WTC11 (cell line): ENCODE data around the gene CLEC2D. TPM values are rescaled to one million over a fixed set of nuclear protein-coding genes. Genes with fewer than 3 reads are reported as not detected.

Experiments used
- ATAC-seq: fragments of 200-7000 bp; cut with Tn5 transposase; 2 replicates; pipeline ENCODE4 v1.10.0; 2021; ENCODE audit warnings: mild to moderate bottlenecking, moderate library complexity
- CTCF ChIA-PET: fragments of 300-600 bp; sonication (Branson Sonifier 250); formaldehyde crosslinking; loops from one replicate; lab custom pipeline; 2021; ENCODE audit warnings: antibody characterized with exemption; lab: Charles Lee
- POLR2A ChIA-PET: fragments of 350-600 bp; sonication (Branson Sonifier 250); formaldehyde crosslinking; loops from one replicate; lab custom pipeline; 2021; ENCODE audit warnings: antibody characterized with exemption; lab: Charles Lee
- DNase-seq: peaks from one replicate; pipeline ENCODE4 v3.0.0; 2021; ENCODE audit warnings: low spot score
- H3K27ac Mint-ChIP-seq: 2 replicates; pipeline ENCODE4 v1.8.0; 2021; ENCODE audit warnings: mixed read lengths
- H3K27me3 Mint-ChIP-seq: 2 replicates; pipeline ENCODE4 v1.8.0; 2021; ENCODE audit warnings: low read depth, mild to moderate bottlenecking, moderate library complexity, mixed read lengths
- H3K36me3 Mint-ChIP-seq: 2 replicates; pipeline ENCODE4 v1.8.0; 2021; ENCODE audit warnings: mixed read lengths
- H3K4me1 Mint-ChIP-seq: 2 replicates; pipeline ENCODE4 v1.8.0; 2022; ENCODE audit warnings: mixed read lengths
- H3K4me3 Mint-ChIP-seq: 2 replicates; pipeline ENCODE4 v1.8.0; 2021; ENCODE audit warnings: mild to moderate bottlenecking, moderate library complexity, mixed read lengths
- H3K9me3 Mint-ChIP-seq: 2 replicates; pipeline ENCODE4 v1.8.0; 2021; ENCODE audit warnings: mixed read lengths
- ATF3 ChIP-seq: sonication (generic); formaldehyde crosslinking; conservative IDR thresholded peaks from 2 replicates; pipeline ENCODE4 v1.8.1; 2022; ENCODE audit warnings: mild to moderate bottlenecking, missing genetic modification reagents
- CREB1 ChIP-seq: sonication (generic); formaldehyde crosslinking; IDR thresholded peaks from 2 replicates; pipeline ENCODE4 v1.8.0; 2023; ENCODE audit warnings: mild to moderate bottlenecking, missing genetic modification reagents
- EMX1 ChIP-seq: fragments of 250-450 bp; sonication (Bioruptor Pico); IDR thresholded peaks from 2 replicates; pipeline ENCODE4 v1.8.0; 2021; ENCODE audit warnings: mild to moderate bottlenecking
- FOXK1 ChIP-seq: sonication (generic); formaldehyde crosslinking; IDR thresholded peaks from 2 replicates; pipeline ENCODE4 v1.8.0; 2022; ENCODE audit warnings: mild to moderate bottlenecking, moderate library complexity, missing genetic modification reagents
- FOXP1 ChIP-seq: sonication (generic); formaldehyde crosslinking; IDR thresholded peaks from 2 replicates; pipeline ENCODE4 v1.8.0; 2022; ENCODE audit warnings: missing genetic modification reagents, mild to moderate bottlenecking, moderate library complexity, borderline replicate concordance
- GABPB1 ChIP-seq: sonication (generic); formaldehyde crosslinking; IDR thresholded peaks from 2 replicates; pipeline ENCODE4 v1.8.1; 2023; ENCODE audit warnings: mild to moderate bottlenecking, missing genetic modification reagents
- HMGA2 ChIP-seq: fragments of 250-450 bp; sonication (Bioruptor Pico); IDR thresholded peaks from 2 replicates; pipeline ENCODE4 v1.4.0; 2021; ENCODE audit warnings: mild to moderate bottlenecking, moderate library complexity
- IRF2 ChIP-seq: sonication (generic); formaldehyde crosslinking; IDR thresholded peaks from 2 replicates; pipeline ENCODE4 v1.8.0; 2022; ENCODE audit warnings: low read depth, missing genetic modification reagents, borderline replicate concordance
- JUN ChIP-seq: sonication (generic); formaldehyde crosslinking; IDR thresholded peaks from 2 replicates; pipeline ENCODE4 v1.8.0; 2023; ENCODE audit warnings: mild to moderate bottlenecking, missing genetic modification reagents
- KAT7 ChIP-seq: sonication (generic); formaldehyde crosslinking; IDR thresholded peaks from 2 replicates; pipeline ENCODE4 v1.8.1; 2023; ENCODE audit warnings: missing genetic modification reagents, mild to moderate bottlenecking, borderline replicate concordance
- MLX ChIP-seq: sonication (generic); formaldehyde crosslinking; IDR thresholded peaks from 2 replicates; pipeline ENCODE4 v1.8.1; 2023; ENCODE audit warnings: mild to moderate bottlenecking, missing genetic modification reagents, moderate library complexity
- NFATC4 ChIP-seq: fragments of 250-450 bp; sonication (Bioruptor Pico); IDR thresholded peaks from 2 replicates; pipeline ENCODE4 v1.9.0; 2021; ENCODE audit warnings: mild to moderate bottlenecking
- NFYB ChIP-seq: sonication (generic); formaldehyde crosslinking; conservative IDR thresholded peaks from 2 replicates; pipeline ENCODE4 v1.8.0; 2022; ENCODE audit warnings: low read depth, missing genetic modification reagents
- NR1H2 ChIP-seq: sonication (generic); formaldehyde crosslinking; IDR thresholded peaks from 2 replicates; pipeline ENCODE4 v1.9.0; 2021; ENCODE audit warnings: mild to moderate bottlenecking, moderate library complexity, missing genetic modification reagents
- OVOL2 ChIP-seq: fragments of 250-450 bp; sonication (Bioruptor Pico); IDR thresholded peaks from 2 replicates; pipeline ENCODE4 v1.9.0; 2021; ENCODE audit warnings: mild to moderate bottlenecking, borderline replicate concordance
- PRRX2 ChIP-seq: fragments of 250-450 bp; sonication (Bioruptor Pico); IDR thresholded peaks from 2 replicates; pipeline ENCODE4 v1.8.0; 2021; ENCODE audit warnings: mild to moderate bottlenecking
- RELA ChIP-seq: sonication (generic); formaldehyde crosslinking; IDR thresholded peaks from 2 replicates; pipeline ENCODE4 v1.8.1; 2022; ENCODE audit warnings: missing genetic modification reagents, mild to moderate bottlenecking, borderline replicate concordance
- SOX15 ChIP-seq: fragments of 250-450 bp; sonication (Bioruptor Pico); IDR thresholded peaks from 2 replicates; pipeline ENCODE4 v1.9.0; 2021; ENCODE audit warnings: mild to moderate bottlenecking
- TCF7 ChIP-seq: sonication (generic); formaldehyde crosslinking; IDR thresholded peaks from 2 replicates; pipeline ENCODE4 v1.8.0; 2022; ENCODE audit warnings: mild to moderate bottlenecking, low read depth, missing genetic modification reagents, moderate library complexity
- TP53 ChIP-seq: sonication (generic); formaldehyde crosslinking; IDR thresholded peaks from 2 replicates; pipeline ENCODE4 v1.8.1; 2023; ENCODE audit warnings: mild to moderate bottlenecking, missing genetic modification reagents
- ZBTB21 ChIP-seq: sonication (generic); formaldehyde crosslinking; IDR thresholded peaks from 2 replicates; pipeline ENCODE4 v1.8.1; 2023; ENCODE audit warnings: mild to moderate bottlenecking, missing genetic modification reagents, borderline replicate concordance
- ZNF232 ChIP-seq: sonication (generic); formaldehyde crosslinking; IDR thresholded peaks from 2 replicates; pipeline ENCODE4 v1.8.0; 2022; ENCODE audit warnings: mild to moderate bottlenecking, missing genetic modification reagents
- ZNF281 ChIP-seq: sonication (generic); formaldehyde crosslinking; IDR thresholded peaks from 2 replicates; pipeline ENCODE4 v1.8.0; 2023; ENCODE audit warnings: mild to moderate bottlenecking, missing genetic modification reagents
- ZNF423 ChIP-seq: fragments of 250-450 bp; sonication (Bioruptor Pico); IDR thresholded peaks from 2 replicates; pipeline ENCODE4 v2.1.2; 2022; ENCODE audit warnings: mild to moderate bottlenecking, moderate library complexity
- total RNA-seq: library from RNA; stranded (reverse); gene quantifications from 3 replicates; pipeline ENCODE4 v1.2.3, GENCODE V29; 2021
- TF ChIP-seq, protein P1 (sequence below): sonication (generic); formaldehyde crosslinking; IDR thresholded peaks from 2 replicates; pipeline ENCODE4 v1.8.1; 2023; ENCODE audit warnings: mild to moderate bottlenecking, missing genetic modification reagents
- TF ChIP-seq, protein P2 (sequence below): sonication (generic); formaldehyde crosslinking; IDR thresholded peaks from 2 replicates; pipeline ENCODE4 v1.8.0; 2022; ENCODE audit warnings: mild to moderate bottlenecking, missing genetic modification reagents
- TF ChIP-seq, protein P3 (sequence below): sonication (generic); formaldehyde crosslinking; IDR thresholded peaks from 2 replicates; pipeline ENCODE4 v1.8.0; 2022; ENCODE audit warnings: mild to moderate bottlenecking, missing genetic modification reagents
- TF ChIP-seq, protein P4 (sequence below): sonication (generic); formaldehyde crosslinking; IDR thresholded peaks from 2 replicates; pipeline ENCODE4 v1.8.1; 2022; ENCODE audit warnings: low read depth, missing genetic modification reagents, borderline replicate concordance

Gene CLEC2D
- total RNA-seq, 1 experiment from 2014 or later, result 6.2 TPM

DNA sequence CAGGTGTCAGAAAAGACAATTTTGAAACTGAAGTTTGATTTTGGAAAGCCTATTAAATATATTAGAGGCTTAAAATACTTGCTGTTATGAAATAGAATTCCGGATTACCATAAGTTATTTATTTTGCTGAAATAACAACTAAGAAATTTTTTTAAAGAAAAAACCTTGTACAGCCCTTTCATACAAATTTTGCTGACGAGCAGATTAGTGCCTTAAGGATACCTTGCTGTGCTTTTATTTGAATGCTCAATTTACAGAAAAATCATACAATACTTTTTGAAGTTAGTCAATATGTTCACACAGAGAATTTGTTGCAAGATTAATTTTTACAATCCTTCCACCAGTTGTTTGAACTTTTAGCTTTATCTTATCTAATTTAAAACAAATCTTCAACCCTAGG lies 29.5 kb upstream of the CLEC2D start:
- POLR2A ChIA-PET, result no interaction called here
- H3K4me3 Mint-ChIP-seq, result no peak overlapping the region
- ATAC-seq (no peak), DNase-seq (no peak)
- no peaks in the 10 kb centered on the region for H3K4me1 Mint-ChIP-seq
- CTCF ChIA-PET, result no interaction called here
- H3K27ac Mint-ChIP-seq, result no peak overlapping the region
- peaks cover under 1% of the 10 kb centered on the region; the same call in 1 of the 2 replicates for H3K27me3 Mint-ChIP-seq
- peaks cover 41% of the 10 kb centered on the region for H3K36me3 Mint-ChIP-seq
- TF ChIP-seq JUN (CRISPR knock-in tag) (no peak), OVOL2 (CRISPR knock-in tag) (no peak), ZNF423 (CRISPR knock-in tag) (no peak), ZBTB21 (CRISPR knock-in tag) (no peak), FOXK1 (CRISPR knock-in tag) (no peak), ATF3 (CRISPR knock-in tag) (no peak), HMGA2 (CRISPR knock-in tag) (no peak), IRF2 (CRISPR knock-in tag) (no peak), RELA (CRISPR knock-in tag) (no peak), NFATC4 (CRISPR knock-in tag) (no peak), SOX15 (CRISPR knock-in tag) (no peak), MLX (CRISPR knock-in tag) (no peak), PRRX2 (no peak), ZNF232 (CRISPR knock-in tag) (no peak), TP53 (CRISPR knock-in tag) (no peak), NFYB (CRISPR knock-in tag) (no peak), FOXP1 (no peak)
- TF ChIP-seq, protein P1, sequence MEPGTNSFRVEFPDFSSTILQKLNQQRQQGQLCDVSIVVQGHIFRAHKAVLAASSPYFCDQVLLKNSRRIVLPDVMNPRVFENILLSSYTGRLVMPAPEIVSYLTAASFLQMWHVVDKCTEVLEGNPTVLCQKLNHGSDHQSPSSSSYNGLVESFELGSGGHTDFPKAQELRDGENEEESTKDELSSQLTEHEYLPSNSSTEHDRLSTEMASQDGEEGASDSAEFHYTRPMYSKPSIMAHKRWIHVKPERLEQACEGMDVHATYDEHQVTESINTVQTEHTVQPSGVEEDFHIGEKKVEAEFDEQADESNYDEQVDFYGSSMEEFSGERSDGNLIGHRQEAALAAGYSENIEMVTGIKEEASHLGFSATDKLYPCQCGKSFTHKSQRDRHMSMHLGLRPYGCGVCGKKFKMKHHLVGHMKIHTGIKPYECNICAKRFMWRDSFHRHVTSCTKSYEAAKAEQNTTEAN (CRISPR knock-in tag), result no peak
- TF ChIP-seq, protein P2, sequence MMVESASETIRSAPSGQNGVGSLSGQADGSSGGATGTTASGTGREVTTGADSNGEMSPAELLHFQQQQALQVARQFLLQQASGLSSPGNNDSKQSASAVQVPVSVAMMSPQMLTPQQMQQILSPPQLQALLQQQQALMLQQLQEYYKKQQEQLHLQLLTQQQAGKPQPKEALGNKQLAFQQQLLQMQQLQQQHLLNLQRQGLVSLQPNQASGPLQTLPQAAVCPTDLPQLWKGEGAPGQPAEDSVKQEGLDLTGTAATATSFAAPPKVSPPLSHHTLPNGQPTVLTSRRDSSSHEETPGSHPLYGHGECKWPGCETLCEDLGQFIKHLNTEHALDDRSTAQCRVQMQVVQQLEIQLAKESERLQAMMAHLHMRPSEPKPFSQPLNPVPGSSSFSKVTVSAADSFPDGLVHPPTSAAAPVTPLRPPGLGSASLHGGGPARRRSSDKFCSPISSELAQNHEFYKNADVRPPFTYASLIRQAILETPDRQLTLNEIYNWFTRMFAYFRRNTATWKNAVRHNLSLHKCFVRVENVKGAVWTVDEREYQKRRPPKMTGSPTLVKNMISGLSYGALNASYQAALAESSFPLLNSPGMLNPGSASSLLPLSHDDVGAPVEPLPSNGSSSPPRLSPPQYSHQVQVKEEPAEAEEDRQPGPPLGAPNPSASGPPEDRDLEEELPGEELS, result no peak
- peaks cover 69% of the 10 kb centered on the region for H3K9me3 Mint-ChIP-seq

GRCh38 chr12:9642606-9643265 lies 26.8 kb upstream of the CLEC2D start:
- Mint-ChIP-seq H3K4me1 (peaks cover 10% of the 10 kb centered on the region; the same call in 1 of the 2 replicates), H3K9me3 (peaks cover 62% of the 10 kb centered on the region), H3K27me3 (peaks cover 4% of the 10 kb centered on the region; the same call in 1 of the 2 replicates), H3K36me3 (peaks cover 35% of the 10 kb centered on the region), H3K4me3 (no peak overlapping the region), H3K27ac (no peak overlapping the region)
- ChIA-PET POLR2A (no interaction called here), CTCF (no interaction called here)
- ATAC-seq (no peak), DNase-seq (no peak)
- TF ChIP-seq CREB1 (no peak), NR1H2 (CRISPR knock-in tag) (no peak), EMX1 (no peak), GABPB1 (CRISPR knock-in tag) (no peak), TCF7 (CRISPR knock-in tag) (no peak), ZNF281 (no peak), KAT7 (CRISPR knock-in tag) (no peak)
- TF ChIP-seq, protein P3, sequence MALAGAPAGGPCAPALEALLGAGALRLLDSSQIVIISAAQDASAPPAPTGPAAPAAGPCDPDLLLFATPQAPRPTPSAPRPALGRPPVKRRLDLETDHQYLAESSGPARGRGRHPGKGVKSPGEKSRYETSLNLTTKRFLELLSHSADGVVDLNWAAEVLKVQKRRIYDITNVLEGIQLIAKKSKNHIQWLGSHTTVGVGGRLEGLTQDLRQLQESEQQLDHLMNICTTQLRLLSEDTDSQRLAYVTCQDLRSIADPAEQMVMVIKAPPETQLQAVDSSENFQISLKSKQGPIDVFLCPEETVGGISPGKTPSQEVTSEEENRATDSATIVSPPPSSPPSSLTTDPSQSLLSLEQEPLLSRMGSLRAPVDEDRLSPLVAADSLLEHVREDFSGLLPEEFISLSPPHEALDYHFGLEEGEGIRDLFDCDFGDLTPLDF (CRISPR knock-in tag), result no peak
- TF ChIP-seq, protein P4, sequence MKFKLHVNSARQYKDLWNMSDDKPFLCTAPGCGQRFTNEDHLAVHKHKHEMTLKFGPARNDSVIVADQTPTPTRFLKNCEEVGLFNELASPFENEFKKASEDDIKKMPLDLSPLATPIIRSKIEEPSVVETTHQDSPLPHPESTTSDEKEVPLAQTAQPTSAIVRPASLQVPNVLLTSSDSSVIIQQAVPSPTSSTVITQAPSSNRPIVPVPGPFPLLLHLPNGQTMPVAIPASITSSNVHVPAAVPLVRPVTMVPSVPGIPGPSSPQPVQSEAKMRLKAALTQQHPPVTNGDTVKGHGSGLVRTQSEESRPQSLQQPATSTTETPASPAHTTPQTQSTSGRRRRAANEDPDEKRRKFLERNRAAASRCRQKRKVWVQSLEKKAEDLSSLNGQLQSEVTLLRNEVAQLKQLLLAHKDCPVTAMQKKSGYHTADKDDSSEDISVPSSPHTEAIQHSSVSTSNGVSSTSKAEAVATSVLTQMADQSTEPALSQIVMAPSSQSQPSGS, result no peak
